OCI-LY7 (cell line): ENCODE data around the gene ACOD1. TPM values are rescaled to one million over a fixed set of nuclear protein-coding genes. Genes with fewer than 3 reads are reported as not detected.

Experiments used
- BruUV-seq: library from RNA; stranded (reverse); fragments of 400-500 nt; replicated peaks from 2 replicates; lab custom pipeline; 2021; lab: Mats Ljungman, UMichigan
- CTCF ChIA-PET: fragments of 300-600 bp; sonication (Branson Sonifier 250); formaldehyde crosslinking; loops from one replicate; lab custom pipeline; 2022; ENCODE audit warnings: antibody characterized with exemption; ENCODE audit not compliant: unreplicated experiment; lab: Charles Lee
- POLR2A ChIA-PET: fragments of 300-600 bp; sonication (Branson Sonifier 250); formaldehyde crosslinking; loops from one replicate; lab custom pipeline; 2022; ENCODE audit warnings: antibody characterized with exemption; lab: Charles Lee
- DNase-seq: peaks from one replicate; pipeline ENCODE4 v3.0.0-alpha.2; 2015; ENCODE audit warnings: low spot score
- H2AFZ ChIP-seq: fragments of 200-600 bp; sonication (generic), shearing (Covaris generic); 2 replicates; pipeline ENCODE4 v1.6.1; 2014; ENCODE audit warnings: mild to moderate bottlenecking, antibody characterized with exemption, low read length, moderate library complexity
- H3K27ac ChIP-seq: fragments of 200-600 bp; sonication (generic); 2 replicates; pipeline ENCODE4 v1.5.1; 2014; ENCODE audit warnings: mixed run types, low read depth, mild to moderate bottlenecking, moderate library complexity, low read length, inconsistent platforms; ENCODE audit not compliant: poor library complexity, severe bottlenecking
- H3K36me3 ChIP-seq: fragments of 200-600 bp; sonication (generic); 2 replicates; pipeline ENCODE4 v1.6.1; 2014; ENCODE audit warnings: mild to moderate bottlenecking, antibody characterized with exemption, low read length, moderate library complexity, mixed read lengths; ENCODE audit not compliant: insufficient read depth
- H3K4me1 ChIP-seq: fragments of 200-600 bp; sonication (generic); 2 replicates; pipeline ENCODE4 v1.5.1; 2014; ENCODE audit warnings: mild to moderate bottlenecking, low read length; ENCODE audit not compliant: insufficient read depth, poor library complexity, severe bottlenecking
- H3K4me2 ChIP-seq: fragments of 200-600 bp; sonication (generic); 2 replicates; pipeline ENCODE4 v1.6.1; 2014; ENCODE audit warnings: mild to moderate bottlenecking, low read length
- H3K4me3 ChIP-seq: fragments of 200-600 bp; sonication (generic); 2 replicates; pipeline ENCODE4 v1.5.1; 2014; ENCODE audit warnings: mild to moderate bottlenecking, low read depth, low read length; ENCODE audit not compliant: poor library complexity, severe bottlenecking
- H3K79me2 ChIP-seq: fragments of 200-600 bp; sonication (generic); 2 replicates; pipeline ENCODE4 v1.6.1; 2016; ENCODE audit warnings: low read depth, mild to moderate bottlenecking, low read length, moderate library complexity, mixed read lengths; ENCODE audit not compliant: insufficient read depth
- H3K9me2 ChIP-seq: fragments of 200-600 bp; sonication (generic); 2 replicates; pipeline ENCODE4 v1.6.1; 2016; ENCODE audit warnings: mild to moderate bottlenecking, low read length, mixed read lengths; ENCODE audit not compliant: insufficient read depth
- H3K9me3 ChIP-seq: fragments of 200-600 bp; sonication (generic); 2 replicates; pipeline ENCODE4 v1.6.1; 2014; ENCODE audit warnings: mild to moderate bottlenecking, mixed run types, low read length, mixed read lengths
- H4K20me1 ChIP-seq: fragments of 200-600 bp; sonication (generic); 2 replicates; pipeline ENCODE4 v1.6.1; 2014; ENCODE audit warnings: mild to moderate bottlenecking, antibody characterized with exemption, low read length, moderate library complexity, mixed read lengths; ENCODE audit not compliant: insufficient read depth
- EZH2phosphoT487 ChIP-seq: fragments of 200-600 bp; sonication (generic); IDR thresholded peaks from 2 replicates; pipeline ENCODE4 v1.6.1; 2018; ENCODE audit warnings: low read depth, borderline replicate concordance, mild to moderate bottlenecking, mixed run types, antibody characterized with exemption, low read length, moderate library complexity, mixed read lengths
- intact Hi-C: fragments of 100-400 bp; cut with micrococcal nuclease; formaldehyde crosslinking; loops from one replicate; pipeline ENCODE4 v1.10.0; 2022; ENCODE audit not compliant: unreplicated experiment
- total RNA-seq, 2 experiments: library from RNA; depleted of rRNA in 1 of 2; stranded (reverse); fragments of >200 nt in 1 of 2; shearing (Covaris generic) in 1 of 2; gene quantifications; 2 replicates each; pipeline ENCODE4 v1.2.3, GENCODE V29; 2014 to 2022
- TF ChIP-seq, protein P1 (sequence below): fragments of 200-600 bp; sonication (generic); conservative IDR thresholded peaks from 2 replicates; pipeline ENCODE4 v1.5.1; 2014; ENCODE audit warnings: mild to moderate bottlenecking, antibody characterized with exemption, low read length, moderate library complexity, mixed read lengths

The ACOD1 gene
- total RNA-seq, 2 experiments from 2014 or later, result not detected

DNA sequence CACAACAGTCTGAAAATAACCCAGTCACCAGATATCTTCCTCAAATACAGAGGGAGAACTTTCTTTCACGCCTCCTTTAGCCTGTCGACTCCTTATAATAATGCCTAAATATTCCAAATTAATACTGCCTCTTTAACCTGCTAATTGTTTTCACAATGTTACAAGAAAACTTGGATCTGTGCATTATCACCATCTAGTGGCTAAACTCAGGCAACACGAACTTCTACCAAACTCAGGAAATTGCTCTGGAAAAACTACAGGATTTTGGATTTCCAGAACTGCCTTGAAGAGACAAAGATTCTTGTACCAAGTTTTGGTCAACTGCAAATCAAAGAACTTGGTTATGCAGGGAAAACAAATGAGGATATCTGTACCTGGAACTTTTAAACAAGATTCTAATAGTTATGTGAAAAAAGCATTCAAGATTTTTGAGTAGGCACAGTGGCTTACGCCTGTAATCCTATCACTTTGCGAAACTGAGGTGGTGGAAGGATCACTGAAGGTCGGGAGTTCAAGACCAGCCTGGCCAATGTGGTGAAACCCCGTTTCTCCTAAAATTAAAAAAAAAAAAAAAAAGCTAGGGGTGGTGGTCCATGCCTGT lies 54.4 kb downstream of the ACOD1 start:
- DNase-seq, result peak; percentile 30

More for the DNA sequence above, 54.4 kb downstream of the ACOD1 start:
- TF ChIP-seq, protein P1, sequence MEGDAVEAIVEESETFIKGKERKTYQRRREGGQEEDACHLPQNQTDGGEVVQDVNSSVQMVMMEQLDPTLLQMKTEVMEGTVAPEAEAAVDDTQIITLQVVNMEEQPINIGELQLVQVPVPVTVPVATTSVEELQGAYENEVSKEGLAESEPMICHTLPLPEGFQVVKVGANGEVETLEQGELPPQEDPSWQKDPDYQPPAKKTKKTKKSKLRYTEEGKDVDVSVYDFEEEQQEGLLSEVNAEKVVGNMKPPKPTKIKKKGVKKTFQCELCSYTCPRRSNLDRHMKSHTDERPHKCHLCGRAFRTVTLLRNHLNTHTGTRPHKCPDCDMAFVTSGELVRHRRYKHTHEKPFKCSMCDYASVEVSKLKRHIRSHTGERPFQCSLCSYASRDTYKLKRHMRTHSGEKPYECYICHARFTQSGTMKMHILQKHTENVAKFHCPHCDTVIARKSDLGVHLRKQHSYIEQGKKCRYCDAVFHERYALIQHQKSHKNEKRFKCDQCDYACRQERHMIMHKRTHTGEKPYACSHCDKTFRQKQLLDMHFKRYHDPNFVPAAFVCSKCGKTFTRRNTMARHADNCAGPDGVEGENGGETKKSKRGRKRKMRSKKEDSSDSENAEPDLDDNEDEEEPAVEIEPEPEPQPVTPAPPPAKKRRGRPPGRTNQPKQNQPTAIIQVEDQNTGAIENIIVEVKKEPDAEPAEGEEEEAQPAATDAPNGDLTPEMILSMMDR, result peak; percentile 85
- TF ChIP-seq EZH2phosphoT487, result no peak
- Histone ChIP-seq H3K4me3 (no peak overlapping the region), H3K79me2 (0 out of 2 replicates have a peak, but pooled peaks cover 4% of the 10 kb centered on the region), H4K20me1 (peaks cover 9% of the 10 kb centered on the region; the same call in 1 of the 2 replicates), H3K4me1 (peaks cover 9% of the 10 kb centered on the region), H3K36me3 (peaks cover 82% of the 10 kb centered on the region), H3K9me3 (no peaks in the 10 kb centered on the region), H3K9me2 (no peaks in the 10 kb centered on the region), H3K4me2 (no peak overlapping the region), H2AFZ (no peak overlapping the region), H3K27ac (no peak overlapping the region)
- no TSS peak for BruUV-seq
- ChIA-PET CTCF (no interaction called here), POLR2A (interaction anchor here (0.7 to 3.1 kb wide), 5 partner anchors 10 to 500 kb away, joined by 3 to 24 read pairs (median 5); partner anchors contain the start of gene CLN5)
- intact Hi-C loops, result no loop called here

Other genes with a start within 250 kb of the ACOD1 start
- not detected in 2 replicates for gene KCTD12, start 62.1 kb upstream of the ACOD1 start, total RNA-seq (2014; rRNA removed; shearing (Covaris generic))
- 0.08 and 0.13 TPM in 2 replicates for gene KCTD12, start 62.1 kb upstream of the ACOD1 start, total RNA-seq (2022)
- 10.1 and 11.7 TPM in 2 replicates for gene CLN5, start 43.6 kb downstream of the ACOD1 start, total RNA-seq (2014; rRNA removed; shearing (Covaris generic))
- 12.7 and 13.2 TPM in 2 replicates for gene CLN5, start 43.6 kb downstream of the ACOD1 start, total RNA-seq (2022)
- gene FBXL3, start 78.6 kb downstream of the ACOD1 start, total RNA-seq (2014; rRNA removed; shearing (Covaris generic)), result 21.6 and 23.4 TPM in 2 replicates
- 24.7 and 25.1 TPM in 2 replicates for gene FBXL3, start 78.6 kb downstream of the ACOD1 start, total RNA-seq (2022)